Activated T-helper 1 cell treated with anti-CD3 and anti-CD28 coated beads, Interleukin-12 subunit alpha, Interleukin-12 subunit beta, Interleukin-2, Interleukin-4 antibody, amounts not matched to agents 30 ng/mL and 10 ng/mL and 1 ng/mL, durations not matched to agents 14 hours and 24 hours and 36 hours (primary cell): ENCODE measurements around the gene CPED1. TPM values are rescaled to one million over a fixed set of nuclear protein-coding genes. Genes with fewer than 3 reads are reported as not detected.

Experiments
- DNase-seq: peaks from one replicate; pipeline ENCODE4 v3.0.0; 2021; ENCODE audit warnings: low spot score
- H3K27ac Mint-ChIP-seq: one replicate; pipeline ENCODE4 v1.8.0; 2021; ENCODE audit warnings: mild to moderate bottlenecking, mixed read lengths
- H3K27me3 Mint-ChIP-seq: one replicate; pipeline ENCODE4 v1.8.0; 2022; ENCODE audit warnings: mild to moderate bottlenecking, moderate library complexity, mixed read lengths; ENCODE audit not compliant: insufficient read depth
- H3K36me3 Mint-ChIP-seq: one replicate; pipeline ENCODE4 v1.8.0; 2021; ENCODE audit warnings: low read depth, mixed read lengths
- H3K4me1 Mint-ChIP-seq: one replicate; pipeline ENCODE4 v1.8.0; 2021; ENCODE audit warnings: low read depth, mixed read lengths
- H3K4me3 Mint-ChIP-seq: one replicate; pipeline ENCODE4 v1.8.0; 2021; ENCODE audit warnings: mild to moderate bottlenecking, moderate library complexity, mixed read lengths
- H3K9me3 Mint-ChIP-seq: one replicate; pipeline ENCODE4 v1.8.0; 2021; ENCODE audit warnings: mixed read lengths
- intact Hi-C: fragments of 100-400 bp; cut with micrococcal nuclease; formaldehyde crosslinking; loops from one replicate; pipeline ENCODE4 v1.15.1; 2024
- total RNA-seq: library from RNA; stranded (reverse); gene quantifications from 2 replicates; pipeline ENCODE4 v1.2.3, GENCODE V29; 2022

CPED1 gene
- total RNA-seq, 1 donor from 2014 or later = not detected

DNA sequence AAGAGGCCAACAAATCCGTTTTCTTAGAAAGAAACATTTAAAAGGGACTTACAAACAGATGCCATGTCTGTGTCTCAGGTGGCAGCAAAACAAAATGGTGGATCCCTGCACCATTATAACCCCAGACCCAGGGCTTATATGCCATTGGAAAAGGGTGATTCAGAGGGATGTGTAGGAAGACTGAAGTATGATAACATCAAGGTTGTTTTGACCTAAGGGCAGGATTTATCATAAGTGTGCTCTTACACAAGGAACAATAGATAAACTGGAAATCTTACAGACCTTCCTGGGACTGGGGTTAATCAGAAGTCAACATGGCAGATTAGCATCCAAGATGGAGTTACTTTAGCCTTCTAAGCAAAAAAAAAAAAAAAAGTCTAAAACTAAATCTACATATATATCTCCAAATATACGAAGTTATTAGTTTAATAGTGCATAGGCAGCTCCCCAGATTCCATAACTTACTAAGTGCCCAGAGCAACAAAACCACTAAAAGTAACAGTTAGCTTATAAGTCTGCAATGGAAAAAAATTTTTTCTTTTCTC is 306.0 kb downstream of the CPED1 start:
- Mint-ChIP-seq H3K27me3 (peaks cover 3% of the 10 kb centered on the region), H3K4me3 (no peak overlapping the region), H3K27ac (no peak overlapping the region), H3K4me1 (no peaks in the 10 kb centered on the region), H3K36me3 (no peaks in the 10 kb centered on the region), H3K9me3 (no peaks in the 10 kb centered on the region)
- intact Hi-C loops = no loop called here
- no peak for DNase-seq

DNA sequence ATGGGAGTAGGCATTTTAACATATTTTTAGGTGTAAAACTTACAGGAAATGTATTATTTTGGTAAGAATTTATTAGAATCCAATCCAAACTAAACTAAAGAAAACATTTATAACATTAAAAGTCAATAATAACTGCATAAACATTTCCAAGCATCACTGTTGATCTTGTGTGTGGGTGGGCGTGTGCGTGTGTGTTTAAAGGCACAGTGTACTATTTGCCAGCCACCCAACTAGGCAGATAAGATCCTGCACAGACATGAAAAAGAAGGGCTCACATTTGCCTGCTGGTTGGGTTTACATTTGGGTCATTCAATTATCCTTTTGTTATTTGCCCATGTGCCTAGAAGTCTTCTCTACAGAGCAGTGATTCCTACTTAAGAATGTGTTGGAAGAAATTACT is 309.3 kb downstream of the CPED1 start:
- no peak overlapping the region for H3K4me3 Mint-ChIP-seq
- no peak overlapping the region for H3K27ac Mint-ChIP-seq
- H3K27me3 Mint-ChIP-seq = peaks cover 12% of the 10 kb centered on the region
- intact Hi-C loops = no loop called here
- no peaks in the 10 kb centered on the region for H3K4me1 Mint-ChIP-seq
- H3K9me3 Mint-ChIP-seq = no peaks in the 10 kb centered on the region
- no peak for DNase-seq
- H3K36me3 Mint-ChIP-seq = no peaks in the 10 kb centered on the region

DNA sequence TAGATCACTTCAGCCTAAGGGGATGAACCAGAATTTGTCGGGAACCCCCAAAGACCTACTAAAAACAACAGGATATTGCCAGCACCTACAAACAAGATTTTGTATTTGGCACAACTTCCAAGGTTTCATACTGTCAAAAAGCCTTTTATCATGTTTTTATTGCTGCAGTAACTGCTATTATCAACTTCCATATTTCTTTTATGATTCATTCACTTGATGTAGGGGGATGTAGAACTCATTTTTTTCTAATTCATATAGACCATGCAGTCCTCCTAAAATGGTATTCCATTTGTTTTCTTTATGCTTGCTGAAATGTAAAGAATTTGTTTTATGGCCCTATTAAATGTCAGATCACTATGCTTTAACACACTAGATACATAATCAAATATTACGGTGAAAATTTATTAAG is 310.3 kb downstream of the CPED1 start:
- no peak overlapping the region for H3K27ac Mint-ChIP-seq
- no peaks in the 10 kb centered on the region for H3K36me3 Mint-ChIP-seq
- no peaks in the 10 kb centered on the region for H3K4me1 Mint-ChIP-seq
- no peak overlapping the region for H3K4me3 Mint-ChIP-seq
- intact Hi-C loops = no loop called here
- H3K27me3 Mint-ChIP-seq = peaks cover 12% of the 10 kb centered on the region
- no peak for DNase-seq
- no peaks in the 10 kb centered on the region for H3K9me3 Mint-ChIP-seq

DNA sequence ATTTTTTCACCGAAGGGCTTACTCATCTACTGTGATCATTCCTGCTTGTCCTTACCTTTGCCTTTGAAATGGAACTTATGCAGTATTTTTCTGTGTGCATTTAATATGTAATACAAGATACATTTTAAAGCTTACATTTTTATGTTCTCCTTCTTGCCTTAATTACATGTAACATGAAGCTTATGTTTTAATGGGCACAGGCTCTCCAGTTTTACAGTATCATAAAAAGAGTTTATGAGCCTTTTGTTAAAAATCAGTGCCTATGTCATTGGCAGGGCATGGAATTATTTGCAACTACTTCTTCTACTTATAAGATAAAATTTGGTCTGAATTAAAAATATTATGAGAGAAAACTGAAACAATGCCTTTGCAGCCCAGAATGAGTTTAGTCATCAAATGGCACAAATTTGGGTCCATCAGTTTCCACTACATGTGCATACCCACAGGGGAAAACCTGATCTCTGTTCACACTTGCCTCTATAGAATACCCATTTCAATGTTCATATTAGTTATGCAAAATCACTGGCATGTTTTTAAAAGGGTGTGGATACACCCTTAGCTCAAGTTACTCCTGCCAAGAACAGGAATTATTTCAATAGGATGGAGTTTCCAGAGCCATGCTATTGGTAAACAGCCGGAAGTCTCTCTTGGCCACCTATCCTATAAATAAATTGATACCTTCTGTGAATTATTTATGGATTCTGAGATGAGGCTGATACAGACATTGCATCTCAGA is 312.3 kb downstream of the CPED1 start:
- intact Hi-C loops = no loop called here
- Mint-ChIP-seq H3K4me1 (no peaks in the 10 kb centered on the region), H3K9me3 (no peaks in the 10 kb centered on the region), H3K36me3 (no peaks in the 10 kb centered on the region), H3K27ac (no peak overlapping the region), H3K27me3 (peaks cover 12% of the 10 kb centered on the region), H3K4me3 (no peak overlapping the region)
- DNase-seq = no peak

DNA sequence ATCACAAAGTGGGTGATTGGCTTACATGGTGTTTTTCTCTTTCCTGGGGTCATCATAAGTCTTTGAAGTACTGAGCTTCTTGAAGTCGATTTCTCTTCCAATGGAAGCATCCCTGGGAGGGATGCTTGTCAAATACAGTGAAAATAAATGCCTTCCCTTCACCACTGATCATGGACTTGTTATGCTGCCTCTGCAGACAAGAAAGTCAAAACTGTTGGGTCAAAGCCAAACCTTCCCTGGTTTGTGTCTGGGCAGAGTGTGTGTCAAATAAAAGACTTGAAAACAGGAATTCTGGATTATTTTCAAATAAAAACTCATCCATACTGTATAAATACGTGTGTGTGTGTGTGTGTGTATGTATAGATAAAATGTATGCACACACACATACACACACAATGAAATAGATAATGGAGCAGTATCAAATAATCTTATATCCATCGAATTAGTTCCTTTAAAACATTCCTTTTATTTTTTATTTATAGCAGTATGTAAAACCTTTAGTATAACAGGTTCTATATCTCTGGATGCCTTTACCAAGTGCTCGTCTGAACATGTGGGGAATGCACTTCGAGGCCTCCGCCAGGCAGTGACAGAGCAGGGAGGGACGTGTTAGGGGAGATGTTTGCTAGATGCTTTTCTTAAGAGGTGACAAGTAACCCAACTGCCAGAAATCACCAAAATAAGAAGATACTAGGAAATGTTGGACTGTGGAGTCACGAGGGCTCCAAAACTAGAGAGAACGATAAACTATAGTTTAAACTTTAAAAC is 313.1 kb downstream of the CPED1 start:
- Mint-ChIP-seq H3K27ac (no peak overlapping the region), H3K4me3 (no peak overlapping the region), H3K36me3 (no peaks in the 10 kb centered on the region), H3K9me3 (no peaks in the 10 kb centered on the region), H3K27me3 (peaks cover 11% of the 10 kb centered on the region), H3K4me1 (no peaks in the 10 kb centered on the region)
- no peak for DNase-seq
- intact Hi-C loops = no loop called here

DNA sequence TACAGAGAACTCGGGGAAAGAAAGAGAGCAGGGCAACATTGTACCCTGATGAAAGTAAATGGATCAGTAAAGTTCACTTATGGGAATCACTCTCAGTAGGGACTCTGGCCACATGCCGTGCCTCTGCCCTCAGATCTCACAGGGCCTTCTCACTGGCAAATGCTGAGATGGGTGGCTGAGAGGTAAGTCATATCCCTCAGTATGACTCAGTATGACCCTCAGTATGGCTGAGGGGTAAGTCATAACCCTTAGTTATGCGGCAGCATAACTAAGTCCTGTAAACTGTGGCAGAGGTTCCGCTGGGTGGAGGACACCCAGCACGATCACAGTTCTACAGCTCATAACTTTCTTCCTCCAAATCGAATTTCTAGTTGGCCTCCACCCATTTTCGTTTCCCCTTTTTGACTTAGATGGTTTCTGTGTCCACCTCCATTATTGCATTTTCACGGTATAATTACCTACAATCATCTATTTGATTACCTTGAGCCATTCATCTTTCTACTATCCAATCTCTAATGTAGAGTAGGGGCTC is 313.8 kb downstream of the CPED1 start:
- DNase-seq = no peak
- Mint-ChIP-seq H3K9me3 (no peaks in the 10 kb centered on the region), H3K27me3 (peaks cover 10% of the 10 kb centered on the region), H3K27ac (no peak overlapping the region), H3K36me3 (no peaks in the 10 kb centered on the region), H3K4me3 (no peak overlapping the region), H3K4me1 (no peaks in the 10 kb centered on the region)
- intact Hi-C loops = no loop called here

DNA sequence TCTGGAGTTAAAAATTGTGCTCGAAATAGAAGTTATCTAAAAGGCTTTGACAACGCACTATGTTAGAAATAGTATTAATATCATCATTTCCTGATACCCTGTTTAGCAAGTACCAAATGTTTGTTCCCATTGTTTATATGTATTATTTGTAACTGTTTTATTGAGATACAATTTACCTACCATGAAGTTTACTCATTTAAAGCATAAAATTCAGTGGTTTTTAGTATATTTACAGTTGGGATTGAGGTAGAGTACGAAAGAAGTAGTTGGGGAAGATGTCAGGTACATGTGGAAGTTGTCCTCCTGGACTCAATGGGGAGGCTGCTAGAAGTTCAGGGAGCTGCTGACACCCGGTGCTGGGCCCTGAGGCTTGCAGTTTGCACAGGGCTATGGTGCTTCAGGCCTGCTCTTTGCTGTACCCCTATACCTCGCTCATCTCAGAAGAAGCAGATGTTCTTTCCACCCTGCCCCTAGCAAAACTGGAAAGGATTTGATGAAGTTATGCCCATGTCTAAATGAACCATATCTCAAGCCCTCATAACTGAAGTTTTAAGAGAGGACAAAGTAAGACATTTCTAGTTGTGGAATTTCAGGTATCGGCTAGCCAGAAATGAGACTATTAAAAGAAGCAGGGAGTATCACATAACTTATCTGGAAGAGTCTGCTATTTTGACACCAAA is 315.1 kb downstream of the CPED1 start:
- no peak for DNase-seq
- no peak overlapping the region for H3K27ac Mint-ChIP-seq
- no peaks in the 10 kb centered on the region for H3K9me3 Mint-ChIP-seq
- H3K4me1 Mint-ChIP-seq = no peaks in the 10 kb centered on the region
- no peak overlapping the region for H3K4me3 Mint-ChIP-seq
- no peaks in the 10 kb centered on the region for H3K36me3 Mint-ChIP-seq
- H3K27me3 Mint-ChIP-seq = peaks cover 10% of the 10 kb centered on the region
- intact Hi-C loops = no loop called here

DNA sequence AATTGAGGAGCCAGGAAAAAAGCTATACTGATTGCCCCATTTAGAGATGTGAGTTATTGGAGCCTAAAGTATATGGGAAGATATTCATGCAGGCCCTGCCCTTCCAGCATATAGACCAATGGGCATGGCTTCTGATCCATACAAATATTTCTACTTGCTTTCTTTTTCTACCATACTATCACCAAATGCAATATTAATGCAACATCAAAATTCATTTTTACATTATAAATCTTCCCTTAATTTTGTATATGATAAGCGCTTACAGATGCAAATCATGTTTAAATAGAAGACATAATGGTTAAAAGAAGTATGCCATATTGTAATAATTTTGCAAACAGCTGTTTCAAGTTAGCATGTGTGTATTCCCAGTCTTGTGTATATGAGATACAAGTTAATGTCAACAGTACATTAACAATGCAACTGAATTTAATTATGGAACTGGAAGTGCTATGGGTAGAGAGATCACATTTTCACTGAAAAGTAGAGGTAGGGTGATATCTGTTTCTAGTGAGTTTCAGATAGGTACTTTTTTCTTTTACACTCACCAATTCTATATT is 315.7 kb downstream of the CPED1 start:
- Mint-ChIP-seq H3K27me3 (peaks cover 13% of the 10 kb centered on the region), H3K36me3 (no peaks in the 10 kb centered on the region)
- intact Hi-C loops = no loop called here

DNA sequence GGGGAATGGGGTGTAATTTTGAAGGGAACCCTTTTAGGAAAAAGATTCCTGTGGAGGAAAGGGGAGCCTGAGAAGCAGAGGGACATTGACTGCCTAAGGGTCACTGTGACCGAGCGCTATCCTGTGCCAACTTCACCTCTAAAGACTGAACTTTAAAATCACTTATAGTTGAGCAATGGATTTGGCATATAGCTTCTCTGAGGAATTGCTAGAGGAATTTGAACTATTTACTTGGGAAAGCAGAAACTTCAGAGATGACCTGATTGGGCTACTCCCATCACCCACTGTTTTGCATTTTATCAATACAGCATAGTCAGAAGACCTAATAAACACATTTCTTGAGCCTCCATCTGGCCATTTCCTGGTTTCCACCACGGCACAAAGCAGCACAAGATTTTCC is 316.6 kb downstream of the CPED1 start:
- peaks cover 15% of the 10 kb centered on the region for H3K27me3 Mint-ChIP-seq
- H3K27ac Mint-ChIP-seq = no peak overlapping the region
- no peak for DNase-seq
- H3K36me3 Mint-ChIP-seq = no peaks in the 10 kb centered on the region
- intact Hi-C loops = no loop called here
- H3K4me3 Mint-ChIP-seq = no peak overlapping the region
- H3K9me3 Mint-ChIP-seq = no peaks in the 10 kb centered on the region
- H3K4me1 Mint-ChIP-seq = no peaks in the 10 kb centered on the region

More for the DNA sequence above, 315.7 kb downstream of the CPED1 start:
- no peaks in the 10 kb centered on the region for H3K9me3 Mint-ChIP-seq
- H3K4me1 Mint-ChIP-seq = no peaks in the 10 kb centered on the region
- H3K4me3 Mint-ChIP-seq = no peak overlapping the region
- no peak overlapping the region for H3K27ac Mint-ChIP-seq
- no peak for DNase-seq

DNA sequence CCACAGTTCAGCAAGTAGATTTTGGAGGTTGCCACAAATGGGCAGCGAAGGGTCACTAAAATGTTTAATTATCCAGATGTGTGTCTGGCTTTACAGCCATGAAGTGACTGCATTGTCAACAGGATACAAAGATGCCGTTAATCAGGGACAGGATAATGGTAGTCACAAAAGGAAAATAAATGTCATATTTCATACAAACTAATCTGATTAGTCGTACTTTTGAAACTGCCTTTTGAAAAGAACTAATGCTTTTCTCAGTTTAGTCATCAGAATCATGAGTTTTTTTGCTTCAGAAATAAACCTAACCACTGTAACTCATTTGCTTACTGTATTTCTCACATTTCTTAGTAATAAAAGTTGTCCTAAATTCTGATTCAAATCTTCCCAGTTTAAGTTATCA is 318.1 kb downstream of the CPED1 start:
- Mint-ChIP-seq H3K4me3 (no peak overlapping the region), H3K4me1 (no peaks in the 10 kb centered on the region), H3K27ac (no peak overlapping the region), H3K9me3 (no peaks in the 10 kb centered on the region), H3K36me3 (no peaks in the 10 kb centered on the region), H3K27me3 (peaks cover 16% of the 10 kb centered on the region)
- no peak for DNase-seq
- intact Hi-C loops = no loop called here

DNA sequence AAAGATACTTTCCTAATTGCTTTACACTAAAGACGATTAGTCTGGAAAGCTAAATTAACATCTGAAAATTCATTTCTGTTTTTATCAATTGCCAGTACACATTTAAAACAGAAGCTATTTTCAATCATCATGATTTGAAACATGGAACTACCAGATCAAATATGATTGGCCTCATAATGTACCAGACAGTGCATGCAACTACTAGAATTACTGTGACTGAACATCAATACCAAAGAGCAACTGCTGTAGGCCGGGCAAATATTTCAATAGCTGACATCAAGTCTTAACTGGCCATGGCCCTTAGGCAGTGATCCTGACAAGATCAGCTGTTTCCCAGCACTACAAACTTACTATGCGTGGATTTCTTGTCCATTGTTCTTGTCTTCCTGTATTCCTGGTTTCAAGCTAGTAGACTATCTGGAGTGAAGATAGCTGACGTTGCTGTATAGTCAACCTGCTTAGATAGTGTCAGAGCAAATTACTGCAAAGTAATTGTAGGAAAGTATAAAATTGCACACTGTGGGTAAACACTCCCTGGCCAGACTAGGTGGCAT is 318.6 kb downstream of the CPED1 start:
- Mint-ChIP-seq H3K4me3 (no peak overlapping the region), H3K4me1 (no peaks in the 10 kb centered on the region), H3K9me3 (no peaks in the 10 kb centered on the region), H3K27ac (no peak overlapping the region), H3K36me3 (no peaks in the 10 kb centered on the region), H3K27me3 (peaks cover 12% of the 10 kb centered on the region)
- DNase-seq = no peak
- intact Hi-C loops = no loop called here

DNA sequence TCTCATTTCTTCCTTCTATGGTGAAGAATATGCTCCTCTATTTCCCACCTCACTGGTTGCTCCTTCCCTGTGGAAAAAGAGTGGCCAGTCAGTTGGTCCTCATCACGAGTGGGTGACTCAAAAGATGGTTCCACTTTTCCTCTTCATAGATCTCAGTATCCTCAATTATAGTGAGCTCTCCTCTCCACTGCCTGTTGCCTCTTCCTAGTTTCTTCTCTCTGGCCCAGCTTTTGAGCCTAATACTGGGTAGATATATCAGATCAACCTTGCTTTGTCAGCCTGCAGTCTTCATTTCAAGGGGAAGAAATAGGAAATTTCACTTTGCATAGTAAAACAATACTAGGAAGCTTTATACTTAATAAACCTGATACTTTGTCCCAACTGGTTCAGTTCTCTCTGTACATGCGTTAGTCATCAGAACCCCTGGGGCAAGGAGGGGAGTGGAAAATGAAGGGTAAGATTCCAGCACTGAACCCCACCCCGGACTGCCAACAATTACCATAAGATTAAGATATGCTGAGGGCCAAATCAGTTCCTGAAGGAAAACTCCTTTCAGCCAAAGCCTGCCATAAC is 324.8 kb downstream of the CPED1 start:
- H3K27me3 Mint-ChIP-seq = peaks cover 14% of the 10 kb centered on the region
- H3K27ac Mint-ChIP-seq = no peak overlapping the region
- no peak for DNase-seq
- no peaks in the 10 kb centered on the region for H3K4me1 Mint-ChIP-seq
- no peaks in the 10 kb centered on the region for H3K36me3 Mint-ChIP-seq
- no peaks in the 10 kb centered on the region for H3K9me3 Mint-ChIP-seq
- intact Hi-C loops = no loop called here
- no peak overlapping the region for H3K4me3 Mint-ChIP-seq
